ENCODE measurements around the gene P2RY14. TPM values are rescaled to one million over a fixed set of nuclear protein-coding genes. Genes with fewer than 3 reads are reported as not detected.

The P2RY14 gene
- total and polyA plus RNA-seq, 3 experiments from 2014 or later, result 0.84 to 4.3 (median 1.3) TPM

- peaks cover 3 to 10% of the 10 kb centered on the region in 2 donors for H3K27me3 Mint-ChIP-seq
- ChIA-PET CTCF (no interaction called here), POLR2A (no interaction called here)
- no peak within 1 kb of the TSS for H3K27ac Mint-ChIP-seq
- Histone ChIP-seq H3K36me3 (ENCODE audit: insufficient read depth, low read length) (no peaks in the 10 kb centered on the region), H3K9me3 (ENCODE audit: low read length) (no peaks in the 10 kb centered on the region), H3K4me1 (ENCODE audit: insufficient read depth, low read length) (no peaks in the 10 kb centered on the region), H3K27ac (ENCODE audit: low read depth, low read length) (no peak within 1 kb of the TSS), H3K4me3 (ENCODE audit: low read length) (no peak within 1 kb of the TSS), H3K27me3 (ENCODE audit: insufficient read depth, low read length, poor library complexity, severe bottlenecking) (no peaks in the 10 kb centered on the region)
- no peak within 1 kb of the TSS for H3K4me3 Mint-ChIP-seq
- no peaks in the 10 kb centered on the region for H3K36me3 Mint-ChIP-seq
- DNase-seq, result no peak
- peaks cover 0 to 5% (median 0%) of the 10 kb centered on the region in 3 donors for H3K4me1 Mint-ChIP-seq
- H3K9me3 Mint-ChIP-seq, result no peaks in the 10 kb centered on the region
These were observed 38.1 kb upstream of the P2RY14 start, which contains the start of gene GPR87 for GRCh38 chr3:151316267-151316991. Gene GPR87 (minus strand): TSS chr3:151316820. CDS start chr3:151300100, 16,720 bp downstream.

GRCh38 chr3:151315846-151316245 is 37.5 kb upstream of the P2RY14 start:
- peaks cover 0 to 5% (median 0%) of the 10 kb centered on the region in 3 donors for H3K4me1 Mint-ChIP-seq
- Histone ChIP-seq H3K27me3 (ENCODE audit: insufficient read depth, low read length, poor library complexity, severe bottlenecking) (no peaks in the 10 kb centered on the region), H3K4me3 (ENCODE audit: low read length) (no peak overlapping the region), H3K4me1 (ENCODE audit: insufficient read depth, low read length) (no peaks in the 10 kb centered on the region), H3K27ac (ENCODE audit: low read depth, low read length) (no peak overlapping the region), H3K9me3 (ENCODE audit: low read length) (no peaks in the 10 kb centered on the region), H3K36me3 (ENCODE audit: insufficient read depth, low read length) (no peaks in the 10 kb centered on the region)
- no peak overlapping the region for H3K4me3 Mint-ChIP-seq
- DNase-seq, result no peak
- H3K9me3 Mint-ChIP-seq, result no peaks in the 10 kb centered on the region
- H3K27me3 Mint-ChIP-seq, result peaks cover 3 to 10% of the 10 kb centered on the region in 2 donors
- H3K27ac Mint-ChIP-seq, result no peak overlapping the region
- no peaks in the 10 kb centered on the region for H3K36me3 Mint-ChIP-seq
- ChIA-PET CTCF (no interaction called here), POLR2A (no interaction called here)

GRCh38 chr3:151315136-151315535 is 36.8 kb upstream of the P2RY14 start:
- POLR2A ChIA-PET, result no interaction called here

GRCh38 chr3:151314593-151314992 is 36.3 kb upstream of the P2RY14 start:
- Histone ChIP-seq H3K4me3 (ENCODE audit: low read length) (no peak overlapping the region), H3K27ac (ENCODE audit: low read depth, low read length) (no peak overlapping the region), H3K4me1 (ENCODE audit: insufficient read depth, low read length) (no peaks in the 10 kb centered on the region), H3K9me3 (ENCODE audit: low read length) (no peaks in the 10 kb centered on the region), H3K36me3 (ENCODE audit: insufficient read depth, low read length) (no peaks in the 10 kb centered on the region), H3K27me3 (ENCODE audit: insufficient read depth, low read length, poor library complexity, severe bottlenecking) (no peaks in the 10 kb centered on the region)
- ChIA-PET POLR2A (no interaction called here), CTCF (interaction anchor here (1.6 kb wide), 1 partner anchor 12 kb away, joined by 3 read pairs; no protein-coding TSS in a partner anchor)
- no peaks in the 10 kb centered on the region for H3K36me3 Mint-ChIP-seq
- DNase-seq, result no peak
- H3K27ac Mint-ChIP-seq, result no peak overlapping the region
- H3K27me3 Mint-ChIP-seq, result peaks cover 2 to 13% of the 10 kb centered on the region in 2 donors
- no peak overlapping the region for H3K4me3 Mint-ChIP-seq
- H3K4me1 Mint-ChIP-seq, result peaks cover 0 to 5% (median 0%) of the 10 kb centered on the region in 3 donors
- H3K9me3 Mint-ChIP-seq, result no peaks in the 10 kb centered on the region

More at GRCh38 chr3:151315136-151315535, 36.8 kb upstream of the P2RY14 start:
- H3K36me3 Mint-ChIP-seq, result no peaks in the 10 kb centered on the region
- no peak overlapping the region for H3K4me3 Mint-ChIP-seq
- Histone ChIP-seq H3K27me3 (ENCODE audit: insufficient read depth, low read length, poor library complexity, severe bottlenecking) (no peaks in the 10 kb centered on the region), H3K36me3 (ENCODE audit: insufficient read depth, low read length) (no peaks in the 10 kb centered on the region), H3K4me3 (ENCODE audit: low read length) (no peak overlapping the region), H3K9me3 (ENCODE audit: low read length) (no peaks in the 10 kb centered on the region), H3K4me1 (ENCODE audit: insufficient read depth, low read length) (no peaks in the 10 kb centered on the region), H3K27ac (ENCODE audit: low read depth, low read length) (no peak overlapping the region)
- CTCF ChIA-PET, result interaction anchor here (1.6 kb wide), 1 partner anchor 11 kb away, joined by 3 read pairs; no protein-coding TSS in a partner anchor
- DNase-seq, result no peak
- no peak overlapping the region for H3K27ac Mint-ChIP-seq
- peaks cover 0 to 5% (median 0%) of the 10 kb centered on the region in 3 donors for H3K4me1 Mint-ChIP-seq
- H3K9me3 Mint-ChIP-seq, result no peaks in the 10 kb centered on the region
- peaks cover 3 to 12% of the 10 kb centered on the region in 2 donors for H3K27me3 Mint-ChIP-seq

- Histone ChIP-seq H3K4me3 (ENCODE audit: low read length) (no peak overlapping the region), H3K27me3 (ENCODE audit: insufficient read depth, low read length, poor library complexity, severe bottlenecking) (no peaks in the 10 kb centered on the region), H3K9me3 (ENCODE audit: low read length) (no peaks in the 10 kb centered on the region), H3K4me1 (ENCODE audit: insufficient read depth, low read length) (no peaks in the 10 kb centered on the region), H3K36me3 (ENCODE audit: insufficient read depth, low read length) (no peaks in the 10 kb centered on the region), H3K27ac (ENCODE audit: low read depth, low read length) (no peak overlapping the region)
- Mint-ChIP-seq H3K9me3 (no peaks in the 10 kb centered on the region), H3K27me3 (peaks cover 3 to 13% of the 10 kb centered on the region in 2 donors), H3K4me3 (no peak overlapping the region), H3K36me3 (no peaks in the 10 kb centered on the region), H3K27ac (no peak overlapping the region), H3K4me1 (peaks cover 0 to 5% (median 0%) of the 10 kb centered on the region in 3 donors)
- DNase-seq, result no peak
- ChIA-PET CTCF (interaction anchor here (1.2 to 1.6 kb wide), 2 partner anchors 12 to 32 kb away, joined by 3 read pairs; no protein-coding TSS in a partner anchor), POLR2A (no interaction called here)
These were observed 35.8 kb upstream of the P2RY14 start for GRCh38 chr3:151314137-151314536.

GRCh38 chr3:151312972-151313371 is 34.6 kb upstream of the P2RY14 start:
- POLR2A ChIA-PET, result no interaction called here
- Mint-ChIP-seq H3K36me3 (no peaks in the 10 kb centered on the region), H3K27me3 (peaks cover 3 to 13% of the 10 kb centered on the region in 2 donors)

GRCh38 chr3:151309566-151309965 is 31.2 kb upstream of the P2RY14 start:
- H3K9me3 ChIP-seq (ENCODE audit: low read length), result no peaks in the 10 kb centered on the region
- H3K4me3 Mint-ChIP-seq, result no peak overlapping the region

More at GRCh38 chr3:151312972-151313371, 34.6 kb upstream of the P2RY14 start:
- H3K4me1 ChIP-seq (ENCODE audit: insufficient read depth, low read length), result no peaks in the 10 kb centered on the region
- no peaks in the 10 kb centered on the region for H3K36me3 ChIP-seq (ENCODE audit: insufficient read depth, low read length)
- H3K9me3 ChIP-seq (ENCODE audit: low read length), result no peaks in the 10 kb centered on the region
- no peaks in the 10 kb centered on the region for H3K9me3 Mint-ChIP-seq
- H3K27ac Mint-ChIP-seq, result peak overlapping the region in 1 of 8 donors; percentile 47
- H3K4me3 ChIP-seq (ENCODE audit: low read length), result no peak overlapping the region
- H3K4me1 Mint-ChIP-seq, result peaks cover 0 to 5% (median 0%) of the 10 kb centered on the region in 3 donors
- CTCF ChIA-PET, result interaction anchor here (1.2 kb wide), 1 partner anchor 31 kb away, joined by 3 read pairs; no protein-coding TSS in a partner anchor
- H3K27me3 ChIP-seq (ENCODE audit: insufficient read depth, low read length, poor library complexity, severe bottlenecking), result no peaks in the 10 kb centered on the region
- H3K27ac ChIP-seq (ENCODE audit: low read depth, low read length), result no peak overlapping the region
- H3K4me3 Mint-ChIP-seq, result no peak overlapping the region
- DNase-seq, result no peak

More at GRCh38 chr3:151309566-151309965, 31.2 kb upstream of the P2RY14 start:
- peaks cover 2% of the 10 kb centered on the region in 2 donors for H3K27me3 Mint-ChIP-seq
- H3K27me3 ChIP-seq (ENCODE audit: insufficient read depth, low read length, poor library complexity, severe bottlenecking), result no peaks in the 10 kb centered on the region
- no peak for DNase-seq
- ChIA-PET POLR2A (no interaction called here), CTCF (no interaction called here)
- no peaks in the 10 kb centered on the region for H3K36me3 ChIP-seq (ENCODE audit: insufficient read depth, low read length)
- H3K4me1 Mint-ChIP-seq, result peaks cover 12 to 15% (median 14%) of the 10 kb centered on the region in 3 donors
- no peak overlapping the region for H3K4me3 ChIP-seq (ENCODE audit: low read length)
- H3K27ac Mint-ChIP-seq, result no peak overlapping the region
- H3K27ac ChIP-seq (ENCODE audit: low read depth, low read length), result no peak overlapping the region
- no peaks in the 10 kb centered on the region for H3K9me3 Mint-ChIP-seq
- H3K36me3 Mint-ChIP-seq, result no peaks in the 10 kb centered on the region
- no peaks in the 10 kb centered on the region for H3K4me1 ChIP-seq (ENCODE audit: insufficient read depth, low read length)

Data from CD8-positive, alpha-beta memory T cell (primary cell).